SJCRH30 (cell line): ENCODE measurements around the gene CDRT4. TPM values are rescaled to one million over a fixed set of nuclear protein-coding genes. Genes with fewer than 3 reads are reported as not detected.

Experiments
- DNase-seq, 2 experiments: peaks; one replicate each; pipeline ENCODE4 v3.0.0-alpha.2; 2015 to 2020
- H3K27ac ChIP-seq: fragments of 250-450 bp; sonication (Bioruptor Pico); 2 replicates; pipeline ENCODE4 v1.5.1; 2020; ENCODE audit warnings: mild to moderate bottlenecking, moderate library complexity
- H3K27me3 ChIP-seq: fragments of 250-450 bp; sonication (Bioruptor Pico); 2 replicates; pipeline ENCODE4 v1.5.1; 2020; ENCODE audit warnings: mild to moderate bottlenecking, moderate library complexity
- H3K36me3 ChIP-seq: fragments of 250-450 bp; sonication (Bioruptor Pico); 2 replicates; pipeline ENCODE4 v1.5.1; 2020; ENCODE audit warnings: mild to moderate bottlenecking, moderate library complexity
- H3K4me1 ChIP-seq: fragments of 250-450 bp; sonication (Bioruptor Pico); 2 replicates; pipeline ENCODE4 v1.5.1; 2020; ENCODE audit warnings: mild to moderate bottlenecking, moderate library complexity
- H3K4me3 ChIP-seq: fragments of 250-450 bp; sonication (Bioruptor Pico); 2 replicates; pipeline ENCODE4 v1.5.1; 2020; ENCODE audit warnings: mild to moderate bottlenecking, moderate library complexity
- H3K9me3 ChIP-seq: fragments of 250-450 bp; sonication (Bioruptor Pico); replicated peaks from 2 replicates; pipeline ENCODE4 v1.5.1; 2020; ENCODE audit warnings: mild to moderate bottlenecking, moderate library complexity
- total RNA-seq: library from RNA; depleted of rRNA; stranded (reverse); fragments of >200 nt; shearing (Covaris generic); gene quantifications from 2 replicates; pipeline ENCODE4 v1.2.3, GENCODE V29; 2014

Gene CDRT4
- total RNA-seq, 1 experiment from 2014 or later: 0.04 TPM

- Histone ChIP-seq H3K9me3 (no peaks in the 10 kb centered on the region; the same call in 1 of the 2 replicates), H3K4me3 (no peak overlapping the region), H3K27ac (peak overlapping the region; percentile 44), H3K4me1 (peaks cover 36% of the 10 kb centered on the region), H3K36me3 (no peaks in the 10 kb centered on the region), H3K27me3 (no peaks in the 10 kb centered on the region)
- DNase-seq: peak in 1 of 2 experiments; percentile 49
These were observed 54.2 kb downstream of the CDRT4 start for GRCh38 chr17:15413101-15413771.

- peak overlapping the region; percentile 44 for H3K27ac ChIP-seq
These were observed 54.8 kb downstream of the CDRT4 start for GRCh38 chr17:15412606-15413005.

DNA sequence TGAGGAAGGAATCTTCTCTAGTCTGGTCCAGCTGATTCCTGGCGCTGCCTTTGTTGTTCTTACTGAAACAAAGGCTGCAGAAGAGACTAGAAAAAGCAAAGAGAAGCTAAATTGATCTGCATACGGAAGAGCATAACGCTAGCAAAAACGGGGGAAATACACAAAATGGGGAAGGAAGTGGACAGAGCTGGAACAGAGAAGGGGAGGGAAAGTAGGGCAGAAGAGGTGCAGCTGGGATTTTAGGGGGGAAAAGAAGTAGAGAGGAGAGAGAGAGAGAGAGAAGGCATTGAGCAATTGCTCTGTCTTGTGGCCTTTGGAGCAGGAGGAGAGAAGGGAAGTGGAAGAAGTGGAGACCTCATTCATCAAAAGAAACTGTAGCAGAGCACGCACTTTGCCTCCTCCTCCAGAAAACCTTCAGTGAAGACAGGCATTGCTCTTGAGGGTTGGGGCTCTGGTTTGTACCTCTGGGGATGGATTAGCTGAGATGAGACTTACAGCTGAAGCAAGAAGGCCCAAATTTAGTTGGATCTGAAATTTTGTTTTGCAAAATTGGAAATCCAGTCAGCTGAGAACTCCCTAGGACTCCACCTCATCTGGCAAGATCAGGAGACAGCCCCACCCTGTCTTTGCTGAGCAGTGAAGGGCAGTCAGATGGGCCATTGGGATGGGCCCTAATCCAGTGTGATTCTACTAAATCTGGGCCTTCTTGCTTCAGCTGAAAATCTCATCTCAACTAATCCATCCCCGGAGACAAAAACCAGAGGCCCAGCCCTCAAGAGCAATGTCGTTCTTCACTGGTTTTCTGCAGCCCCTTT lies 55.8 kb downstream of the CDRT4 start:
- Histone ChIP-seq H3K36me3 (no peaks in the 10 kb centered on the region), H3K4me1 (peaks cover 38% of the 10 kb centered on the region), H3K27me3 (no peaks in the 10 kb centered on the region), H3K9me3 (no peaks in the 10 kb centered on the region; the same call in 1 of the 2 replicates), H3K4me3 (no peak overlapping the region), H3K27ac (no peak overlapping the region)
- DNase-seq: no peak

More at GRCh38 chr17:15412606-15413005, 54.8 kb downstream of the CDRT4 start:
- DNase-seq: peak; percentile 70 to 74
- Histone ChIP-seq H3K36me3 (no peaks in the 10 kb centered on the region), H3K9me3 (no peaks in the 10 kb centered on the region; the same call in 1 of the 2 replicates), H3K27me3 (no peaks in the 10 kb centered on the region), H3K4me3 (no peak overlapping the region), H3K4me1 (peaks cover 36% of the 10 kb centered on the region)

GRCh38 chr17:15409721-15410250 lies 57.6 kb downstream of the CDRT4 start:
- peak overlapping the region; percentile 10; the same call in 1 of the 2 replicates for H3K27ac ChIP-seq

DNA sequence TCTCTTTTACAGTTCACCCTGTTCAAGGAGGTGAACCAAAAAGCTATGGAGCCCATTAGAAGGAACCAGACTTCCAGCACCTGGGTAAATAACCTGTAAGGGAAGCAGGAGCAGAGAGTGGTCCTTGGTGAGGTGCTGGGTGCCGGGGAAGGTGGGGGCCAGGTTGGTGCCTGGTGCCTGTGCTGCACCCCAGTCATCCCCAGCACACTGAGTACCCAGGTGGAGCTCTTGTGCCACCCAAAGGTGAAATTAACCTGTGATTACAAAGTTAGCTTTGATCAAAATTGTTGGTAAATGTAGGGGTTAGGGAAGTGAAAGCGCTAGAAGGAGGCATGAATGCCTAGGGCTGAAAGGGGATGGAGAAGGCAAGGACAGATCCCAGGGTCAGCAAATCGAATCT lies 58.6 kb downstream of the CDRT4 start:
- H3K36me3 ChIP-seq: no peaks in the 10 kb centered on the region
- no peaks in the 10 kb centered on the region; the same call in 1 of the 2 replicates for H3K9me3 ChIP-seq
- DNase-seq: no peak
- H3K4me3 ChIP-seq: no peak overlapping the region
- peaks cover 45% of the 10 kb centered on the region for H3K4me1 ChIP-seq
- H3K27ac ChIP-seq: no peak overlapping the region
- H3K27me3 ChIP-seq: no peaks in the 10 kb centered on the region

More at GRCh38 chr17:15409721-15410250, 57.6 kb downstream of the CDRT4 start:
- no peaks in the 10 kb centered on the region; the same call in 1 of the 2 replicates for H3K9me3 ChIP-seq
- no peaks in the 10 kb centered on the region for H3K27me3 ChIP-seq
- H3K4me1 ChIP-seq: peaks cover 46% of the 10 kb centered on the region
- H3K4me3 ChIP-seq: no peak overlapping the region
- no peaks in the 10 kb centered on the region for H3K36me3 ChIP-seq
- peak; percentile 45 to 65 for DNase-seq

- Histone ChIP-seq H3K27me3 (no peaks in the 10 kb centered on the region), H3K27ac (no peak overlapping the region), H3K4me1 (peaks cover 33% of the 10 kb centered on the region), H3K4me3 (no peak overlapping the region), H3K9me3 (no peaks in the 10 kb centered on the region), H3K36me3 (no peaks in the 10 kb centered on the region)
- DNase-seq: peak; percentile 73 to 79
These were observed 61.3 kb downstream of the CDRT4 start for GRCh38 chr17:15406081-15406480.

- no peak overlapping the region for H3K27ac ChIP-seq
- peaks cover 30% of the 10 kb centered on the region for H3K4me1 ChIP-seq
- H3K27me3 ChIP-seq: no peaks in the 10 kb centered on the region
- no peaks in the 10 kb centered on the region for H3K36me3 ChIP-seq
- H3K4me3 ChIP-seq: no peak overlapping the region
- H3K9me3 ChIP-seq: no peaks in the 10 kb centered on the region
- no peak for DNase-seq
These were observed 62.4 kb downstream of the CDRT4 start for GRCh38 chr17:15405058-15405415.

DNA sequence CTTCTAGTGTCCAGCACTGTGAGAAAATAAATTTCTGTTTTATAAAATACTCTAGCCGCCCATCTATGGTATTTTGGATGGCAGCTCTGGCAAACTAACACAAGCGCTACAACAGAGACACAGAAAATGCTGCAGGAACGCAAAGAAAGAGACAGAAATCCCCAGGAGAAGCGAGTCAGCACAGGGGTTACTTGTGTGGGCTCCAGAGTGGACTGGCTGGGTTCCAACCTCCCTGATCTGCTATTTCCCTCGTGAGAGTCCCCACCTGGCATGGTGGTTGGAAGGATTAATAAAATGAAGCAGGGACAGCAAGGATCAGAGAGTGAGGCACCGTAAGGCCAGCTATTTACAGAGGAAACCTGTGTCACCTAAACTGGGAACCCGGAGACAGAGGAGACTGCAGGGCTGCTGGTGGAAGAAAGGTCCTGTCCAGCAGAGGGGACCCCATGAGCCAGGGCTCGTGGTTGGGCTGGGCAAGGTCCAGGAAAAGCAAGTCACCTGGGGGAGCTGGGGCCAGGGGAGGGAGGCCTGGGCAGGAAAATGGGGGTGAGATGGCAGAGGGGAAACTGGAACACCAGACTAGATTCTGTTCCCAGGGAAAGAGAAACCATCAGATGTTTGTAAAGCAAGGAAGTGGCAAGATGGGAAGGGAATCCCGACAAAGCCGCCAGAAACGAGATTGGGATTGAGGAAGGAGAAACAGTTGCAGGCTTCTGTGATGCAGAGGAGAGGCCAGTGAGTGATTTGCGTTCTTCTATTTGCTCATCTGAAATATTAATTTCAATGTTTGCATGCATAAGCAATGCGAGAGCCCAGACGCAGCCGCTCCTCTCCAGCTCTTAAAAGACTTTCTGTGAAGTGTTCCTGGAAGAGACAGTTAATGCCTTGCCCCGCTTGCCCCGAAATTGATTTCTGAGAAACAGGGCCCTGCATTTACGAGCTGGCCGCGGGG lies 63.0 kb downstream of the CDRT4 start:
- peak; percentile 85 to 91 for DNase-seq
- Histone ChIP-seq H3K27me3 (no peaks in the 10 kb centered on the region), H3K27ac (no peak overlapping the region; the same call in 1 of the 2 replicates), H3K9me3 (no peaks in the 10 kb centered on the region), H3K36me3 (no peaks in the 10 kb centered on the region), H3K4me3 (no peak overlapping the region), H3K4me1 (peaks cover 27% of the 10 kb centered on the region)

DNA sequence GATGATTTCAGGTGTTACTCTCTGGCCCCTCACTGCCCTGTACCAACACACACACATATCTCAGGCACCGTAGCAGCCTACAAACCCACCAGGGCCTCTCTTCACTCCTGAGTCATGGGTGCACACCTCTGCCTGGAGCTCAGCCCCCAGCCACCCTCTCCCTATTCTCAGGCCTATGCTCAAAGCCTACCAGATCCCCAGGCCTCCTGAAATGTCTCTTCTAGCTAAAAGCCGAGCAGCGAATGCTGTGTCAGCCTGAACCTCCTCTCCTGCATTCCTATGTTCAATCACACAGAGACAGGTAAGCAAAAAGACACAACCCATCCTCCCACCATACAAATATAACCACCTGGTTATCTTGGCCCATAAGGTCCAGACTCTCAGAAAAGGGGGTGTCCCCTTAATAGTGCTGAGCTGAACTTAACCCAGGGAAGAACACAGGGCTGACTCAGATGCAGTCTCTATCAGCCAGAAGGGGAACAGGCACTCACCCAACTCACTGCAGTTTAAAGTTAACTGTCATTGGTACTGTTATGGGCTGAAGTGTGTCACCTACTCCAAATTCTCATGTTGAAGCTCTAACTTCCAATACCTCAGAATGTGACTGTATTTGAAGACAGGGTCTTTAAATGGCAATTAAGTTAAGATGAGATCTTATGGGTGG lies 64.0 kb downstream of the CDRT4 start:
- DNase-seq: peak in 1 of 2 experiments; percentile 24
- no peaks in the 10 kb centered on the region for H3K36me3 ChIP-seq
- no peaks in the 10 kb centered on the region for H3K9me3 ChIP-seq
- H3K4me1 ChIP-seq: peaks cover 37% of the 10 kb centered on the region
- H3K4me3 ChIP-seq: no peak overlapping the region
- no peaks in the 10 kb centered on the region for H3K27me3 ChIP-seq
- H3K27ac ChIP-seq: no peak overlapping the region

GRCh38 chr17:15399443-15399842 lies 68.0 kb downstream of the CDRT4 start:
- H3K27me3 ChIP-seq: no peaks in the 10 kb centered on the region
- H3K9me3 ChIP-seq: no peaks in the 10 kb centered on the region
- no peak overlapping the region for H3K4me3 ChIP-seq
- DNase-seq: no peak
- no peaks in the 10 kb centered on the region for H3K36me3 ChIP-seq
- H3K4me1 ChIP-seq: peaks cover 30% of the 10 kb centered on the region
- no peak overlapping the region for H3K27ac ChIP-seq

GRCh38 chr17:15398736-15399331 lies 68.6 kb downstream of the CDRT4 start:
- Histone ChIP-seq H3K4me3 (no peak overlapping the region), H3K9me3 (no peaks in the 10 kb centered on the region), H3K27ac (peak overlapping the region; percentile 17), H3K27me3 (no peaks in the 10 kb centered on the region), H3K36me3 (no peaks in the 10 kb centered on the region), H3K4me1 (peaks cover 24% of the 10 kb centered on the region)
- peak in 1 of 2 experiments; percentile 51 for DNase-seq

- no peaks in the 10 kb centered on the region for H3K36me3 ChIP-seq
- peak; percentile 50 to 78 for DNase-seq
- H3K4me1 ChIP-seq: peaks cover 19% of the 10 kb centered on the region
- H3K4me3 ChIP-seq: no peak overlapping the region
- H3K27me3 ChIP-seq: no peaks in the 10 kb centered on the region
- peak overlapping the region; percentile 17 for H3K27ac ChIP-seq
- no peaks in the 10 kb centered on the region for H3K9me3 ChIP-seq
These were observed 69.1 kb downstream of the CDRT4 start for GRCh38 chr17:15398291-15398690.

GRCh38 chr17:15397620-15398019 lies 69.8 kb downstream of the CDRT4 start:
- Histone ChIP-seq H3K36me3 (no peaks in the 10 kb centered on the region), H3K27ac (no peak overlapping the region), H3K27me3 (no peaks in the 10 kb centered on the region), H3K4me3 (no peak overlapping the region), H3K4me1 (peaks cover 19% of the 10 kb centered on the region), H3K9me3 (no peaks in the 10 kb centered on the region)
- DNase-seq: no peak
